Activated naive CD8-positive, alpha-beta T cell treated with anti-CD3 and anti-CD28 coated beads, Interleukin-2, amount 50 U/mL, for 24 hours (primary cell): Measurements from ENCODE around the gene ZNF570.

Source experiments
- ATAC-seq: fragments of 150-1000 bp; cut with Tn5 transposase; one replicate; pipeline ENCODE4 v1.10.0; 2021
- DNase-seq: peaks from one replicate; pipeline ENCODE4 v3.0.0; 2021
- H3K27ac Mint-ChIP-seq: one replicate; pipeline ENCODE4 v1.8.0; 2021; ENCODE audit warnings: mild to moderate bottlenecking, mixed read lengths
- H3K27me3 Mint-ChIP-seq: one replicate; pipeline ENCODE4 v1.8.0; 2021; ENCODE audit warnings: mixed read lengths
- H3K36me3 Mint-ChIP-seq: one replicate; pipeline ENCODE4 v1.8.0; 2021; ENCODE audit warnings: low read depth, mixed read lengths
- H3K4me1 Mint-ChIP-seq: one replicate; pipeline ENCODE4 v1.8.0; 2021; ENCODE audit warnings: mixed read lengths
- H3K4me3 Mint-ChIP-seq: one replicate; pipeline ENCODE4 v1.8.0; 2021; ENCODE audit warnings: mild to moderate bottlenecking, moderate library complexity, mixed read lengths
- H3K9me3 Mint-ChIP-seq: one replicate; pipeline ENCODE4 v1.8.0; 2021; ENCODE audit warnings: mixed read lengths

Gene ZNF570

DNA sequence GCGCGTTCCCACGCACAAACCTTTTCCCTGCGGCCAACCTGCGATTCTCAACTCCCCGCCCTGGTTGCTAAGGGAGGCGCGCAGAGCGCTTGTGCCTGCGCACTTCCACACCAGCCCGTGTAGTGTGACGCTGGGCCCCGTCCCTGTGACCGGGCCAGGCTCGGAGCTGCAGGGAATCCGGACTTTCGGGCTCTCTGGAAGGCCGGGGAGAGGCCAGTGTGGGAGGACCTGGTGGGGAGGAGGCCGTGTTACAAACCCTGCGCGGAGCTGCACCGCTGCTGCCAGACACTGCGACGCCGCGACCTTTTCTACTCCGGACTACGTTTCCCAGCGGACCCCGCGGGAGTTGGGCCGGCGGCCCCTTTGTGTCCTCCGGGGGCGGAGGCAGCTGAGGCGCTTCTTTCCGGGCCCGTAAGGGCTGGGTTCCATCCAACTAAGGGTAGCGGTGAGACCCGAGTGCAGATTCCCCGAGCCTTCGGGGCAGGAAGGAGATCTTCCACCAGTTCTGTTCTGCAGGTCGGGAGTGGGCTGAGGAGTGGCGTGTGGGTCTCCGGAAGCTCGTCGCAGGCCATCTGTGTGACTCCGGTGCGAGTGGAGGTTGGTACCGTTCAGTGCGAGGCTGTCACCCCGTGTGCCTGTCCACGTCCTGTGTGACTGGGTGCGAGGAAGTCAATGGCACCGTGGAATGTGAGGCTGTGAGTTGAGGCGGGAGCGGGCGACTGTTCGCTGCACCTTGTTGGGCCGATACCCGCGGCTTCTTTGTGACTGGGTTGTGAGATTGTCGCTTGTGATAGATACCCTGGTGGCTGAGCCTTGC, at the start of gene ZNF570:
Gene ZNF570, plus strand, starts transcription at position 396 of the 817 bp plus-strand sequence. CDS start 999 bp downstream, outside the sequence.
- H3K36me3 Mint-ChIP-seq, result peaks cover 36% of the 10 kb centered on the region
- peak within 1 kb of the TSS; percentile 94 for H3K27ac Mint-ChIP-seq
- peaks cover 31% of the 10 kb centered on the region for H3K4me1 Mint-ChIP-seq
- H3K27me3 Mint-ChIP-seq, result no peaks in the 10 kb centered on the region
- H3K4me3 Mint-ChIP-seq, result peak within 1 kb of the TSS; percentile 97
- ATAC-seq (peak; percentile 74), DNase-seq (peak; percentile 85)
- peaks cover 20% of the 10 kb centered on the region for H3K9me3 Mint-ChIP-seq

DNA sequence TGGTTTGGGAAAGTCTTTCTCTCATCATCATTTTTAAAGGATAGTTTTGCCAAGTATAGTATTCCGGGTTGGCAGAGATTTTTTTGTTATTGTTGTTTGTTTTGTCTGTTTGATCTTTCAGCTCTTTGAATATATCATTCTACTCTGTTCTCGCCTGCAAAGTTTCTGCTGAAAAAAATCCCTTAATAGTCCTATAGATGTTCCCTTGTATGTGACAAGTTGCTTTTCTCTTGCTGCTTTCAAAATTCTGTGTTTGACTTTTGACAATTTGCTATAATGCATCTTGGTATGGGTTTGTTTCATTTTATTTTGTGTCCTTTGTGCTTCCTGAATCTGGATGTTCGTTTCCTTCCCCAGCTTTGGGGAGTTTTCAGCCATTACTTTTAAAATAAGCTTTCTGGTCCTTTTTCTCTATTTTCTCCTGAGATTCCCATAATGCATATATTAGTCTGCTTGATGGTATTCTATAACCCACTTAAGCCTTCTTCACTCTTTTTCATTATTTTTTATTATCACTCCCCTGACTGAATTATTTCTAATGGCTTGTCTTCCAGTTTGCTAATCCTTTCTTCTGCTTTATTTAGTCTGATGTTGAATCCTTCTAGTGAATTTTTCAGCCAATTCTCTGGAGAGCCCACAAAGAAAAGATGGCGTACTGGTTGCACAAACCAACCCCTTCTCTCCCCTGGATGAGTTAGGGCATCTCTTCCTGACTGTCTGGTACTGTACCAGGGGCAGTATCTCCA, 16.5 kb upstream of the ZNF570 start:
- no peaks in the 10 kb centered on the region for H3K27me3 Mint-ChIP-seq
- H3K9me3 Mint-ChIP-seq, result peaks cover 85% of the 10 kb centered on the region
- H3K27ac Mint-ChIP-seq, result no peak overlapping the region
- H3K4me1 Mint-ChIP-seq, result no peaks in the 10 kb centered on the region
- DNase-seq, result no peak
- ATAC-seq, result no peak
- no peak overlapping the region for H3K4me3 Mint-ChIP-seq
- peaks cover 77% of the 10 kb centered on the region for H3K36me3 Mint-ChIP-seq

DNA sequence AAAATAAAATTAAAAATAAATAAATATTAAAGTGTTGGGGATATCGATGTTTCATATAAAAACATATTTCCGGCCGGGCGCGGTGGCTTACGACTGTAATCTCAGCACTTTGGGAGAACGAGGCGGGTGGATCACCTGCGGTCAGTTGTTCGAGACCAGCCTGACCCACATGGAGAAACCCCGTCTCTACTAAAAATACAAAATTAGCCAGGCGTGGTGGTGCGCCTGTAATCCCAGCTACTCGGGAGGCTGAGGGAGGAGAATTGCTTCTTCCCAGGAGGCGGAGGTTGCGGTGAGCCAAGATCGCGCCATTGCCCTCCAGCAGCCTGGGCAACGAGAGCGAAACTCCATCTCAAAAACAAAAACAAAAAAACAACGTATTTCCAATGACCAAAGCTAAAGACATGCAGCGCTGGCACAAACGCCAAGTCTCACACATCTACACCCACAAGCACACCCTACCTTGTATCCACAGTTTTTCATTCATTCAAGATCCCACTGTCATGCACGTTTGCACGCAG, 2.8 kb upstream of the ZNF570 start:
- peaks cover 31% of the 10 kb centered on the region for H3K4me1 Mint-ChIP-seq
- H3K36me3 Mint-ChIP-seq, result peaks cover 36% of the 10 kb centered on the region
- no peaks in the 10 kb centered on the region for H3K27me3 Mint-ChIP-seq
- peak overlapping the region; percentile 94 for H3K27ac Mint-ChIP-seq
- DNase-seq, result no peak
- peaks cover 20% of the 10 kb centered on the region for H3K9me3 Mint-ChIP-seq
- ATAC-seq, result no peak
- peak overlapping the region; percentile 97 for H3K4me3 Mint-ChIP-seq

DNA sequence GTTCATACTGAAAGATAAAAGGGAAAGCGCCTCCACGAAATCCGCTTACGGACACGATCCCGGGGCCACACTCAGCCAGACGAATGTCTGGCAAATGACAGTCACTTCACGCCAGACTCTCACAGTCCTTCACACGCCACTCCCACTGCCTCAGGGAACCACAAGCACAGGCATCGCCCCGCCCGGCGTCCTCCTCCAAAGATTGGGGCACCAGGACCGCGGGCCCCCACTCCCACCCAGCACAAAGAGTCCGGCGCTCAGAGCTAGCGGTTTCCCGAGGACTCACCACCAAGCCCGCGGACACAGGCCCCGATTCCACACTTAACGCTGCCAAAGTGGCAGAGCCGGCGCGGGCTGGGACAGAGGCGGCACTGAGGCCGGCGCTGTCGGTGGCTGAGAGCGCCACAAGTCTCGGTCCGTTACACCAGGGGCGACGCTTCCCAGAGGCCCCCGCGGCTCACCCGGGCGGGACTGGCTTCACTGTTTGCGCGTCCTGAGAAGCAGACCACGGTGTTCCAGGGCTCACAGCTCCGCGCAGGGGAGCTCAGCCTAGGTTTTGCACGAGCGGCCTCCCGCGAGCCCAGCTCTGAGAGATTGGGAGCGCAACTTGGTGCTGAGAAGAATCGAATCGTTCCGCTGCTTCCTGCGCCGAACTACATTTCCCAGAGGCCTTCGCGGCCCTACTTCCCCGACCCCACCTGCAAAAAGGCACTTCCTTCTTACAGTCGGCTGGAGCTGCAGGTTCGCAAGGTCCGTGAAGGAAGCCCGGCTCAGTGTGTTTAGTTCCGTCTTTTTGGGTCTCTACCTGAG, 2.2 kb upstream of the ZNF570 start, which contains the start of gene ZNF569:
Gene ZNF569, minus strand, starts transcription at position 647 of the 810 bp plus-strand sequence. CDS start 22,523 bp downstream, outside the sequence.
- Mint-ChIP-seq H3K36me3 (peaks cover 36% of the 10 kb centered on the region), H3K9me3 (peaks cover 20% of the 10 kb centered on the region), H3K4me1 (peaks cover 31% of the 10 kb centered on the region), H3K27me3 (no peaks in the 10 kb centered on the region), H3K4me3 (peak within 1 kb of the TSS; percentile 97), H3K27ac (peak within 1 kb of the TSS; percentile 94)
- ATAC-seq (peak; percentile 78), DNase-seq (peak; percentile 85)

DNA sequence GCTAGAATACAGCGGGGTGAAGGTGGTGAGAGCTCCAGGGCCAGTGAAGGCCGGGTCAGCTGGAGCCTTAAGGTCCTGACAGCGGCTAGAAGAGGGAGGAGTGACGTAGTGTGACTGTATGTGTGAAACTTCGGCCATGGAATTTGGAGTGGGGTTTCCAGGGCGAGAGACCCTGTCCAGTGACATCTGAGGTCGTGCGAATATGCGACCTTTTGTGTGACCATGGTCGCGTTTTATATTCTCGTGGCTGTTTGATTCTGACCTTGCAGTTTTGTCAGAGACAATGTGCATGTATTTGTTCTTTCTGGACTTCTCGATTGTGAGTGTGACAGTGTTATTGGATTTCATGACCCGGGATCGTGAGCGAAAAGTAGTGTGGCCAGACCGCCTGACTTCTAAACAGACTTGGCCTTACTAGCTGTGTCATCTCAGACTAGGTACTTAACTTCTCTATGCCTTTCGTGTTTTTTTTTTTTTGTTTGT, 1.5 kb upstream of the ZNF570 start:
- Mint-ChIP-seq H3K4me3 (peak overlapping the region; percentile 97), H3K27ac (peak overlapping the region; percentile 94), H3K27me3 (no peaks in the 10 kb centered on the region), H3K4me1 (peaks cover 31% of the 10 kb centered on the region), H3K9me3 (peaks cover 20% of the 10 kb centered on the region), H3K36me3 (peaks cover 36% of the 10 kb centered on the region)
- ATAC-seq (no peak), DNase-seq (no peak)

DNA sequence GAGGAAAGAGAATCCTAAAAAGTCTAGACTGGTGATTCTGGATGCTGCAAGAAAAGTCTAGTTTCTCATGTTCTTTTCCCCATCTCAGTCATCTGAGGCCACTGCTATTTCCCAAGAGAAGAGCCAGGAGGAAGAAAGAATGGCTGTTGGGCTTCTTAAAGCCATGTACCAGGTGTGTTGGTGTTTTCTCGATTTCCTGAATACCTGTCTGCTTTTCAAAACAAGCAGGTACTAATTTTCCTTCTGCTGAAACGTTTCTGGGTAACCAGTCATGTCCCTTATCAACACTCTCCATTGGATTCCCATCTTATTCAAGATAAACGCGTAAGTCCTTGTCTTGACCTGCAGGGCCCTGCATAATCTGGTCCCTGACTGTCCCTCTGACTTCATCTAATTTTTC, 1.1 kb downstream of the ZNF570 start:
- Mint-ChIP-seq H3K36me3 (peaks cover 31% of the 10 kb centered on the region), H3K27me3 (no peaks in the 10 kb centered on the region), H3K9me3 (peaks cover 16% of the 10 kb centered on the region), H3K4me3 (peak overlapping the region; percentile 97), H3K4me1 (peaks cover 31% of the 10 kb centered on the region), H3K27ac (no peak overlapping the region)
- ATAC-seq (no peak), DNase-seq (no peak)

DNA sequence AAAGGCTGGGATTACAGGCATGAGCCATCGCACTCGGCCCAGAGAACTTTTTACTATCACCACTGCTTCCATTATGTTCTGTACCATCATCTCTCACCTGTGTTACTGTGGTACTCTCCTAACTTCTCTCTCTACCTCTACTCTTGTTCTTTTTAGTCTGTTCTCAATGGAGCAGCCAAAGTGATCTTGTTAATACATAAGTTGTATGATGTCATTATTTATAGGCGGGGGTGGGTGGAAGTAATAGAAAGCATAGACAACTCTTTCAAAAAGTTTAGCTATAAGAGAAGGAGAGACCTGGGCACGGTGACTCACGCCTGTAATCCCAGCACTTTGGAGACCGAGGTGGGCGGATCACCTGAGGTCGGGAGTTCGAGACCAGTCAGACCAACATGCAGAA, 3.0 kb downstream of the ZNF570 start:
- no peak for ATAC-seq
- H3K36me3 Mint-ChIP-seq, result peaks cover 44% of the 10 kb centered on the region
- no peak overlapping the region for H3K27ac Mint-ChIP-seq
- H3K9me3 Mint-ChIP-seq, result peaks cover 30% of the 10 kb centered on the region
- H3K4me1 Mint-ChIP-seq, result peaks cover 25% of the 10 kb centered on the region
- no peak overlapping the region for H3K4me3 Mint-ChIP-seq
- no peaks in the 10 kb centered on the region for H3K27me3 Mint-ChIP-seq
- no peak for DNase-seq

DNA sequence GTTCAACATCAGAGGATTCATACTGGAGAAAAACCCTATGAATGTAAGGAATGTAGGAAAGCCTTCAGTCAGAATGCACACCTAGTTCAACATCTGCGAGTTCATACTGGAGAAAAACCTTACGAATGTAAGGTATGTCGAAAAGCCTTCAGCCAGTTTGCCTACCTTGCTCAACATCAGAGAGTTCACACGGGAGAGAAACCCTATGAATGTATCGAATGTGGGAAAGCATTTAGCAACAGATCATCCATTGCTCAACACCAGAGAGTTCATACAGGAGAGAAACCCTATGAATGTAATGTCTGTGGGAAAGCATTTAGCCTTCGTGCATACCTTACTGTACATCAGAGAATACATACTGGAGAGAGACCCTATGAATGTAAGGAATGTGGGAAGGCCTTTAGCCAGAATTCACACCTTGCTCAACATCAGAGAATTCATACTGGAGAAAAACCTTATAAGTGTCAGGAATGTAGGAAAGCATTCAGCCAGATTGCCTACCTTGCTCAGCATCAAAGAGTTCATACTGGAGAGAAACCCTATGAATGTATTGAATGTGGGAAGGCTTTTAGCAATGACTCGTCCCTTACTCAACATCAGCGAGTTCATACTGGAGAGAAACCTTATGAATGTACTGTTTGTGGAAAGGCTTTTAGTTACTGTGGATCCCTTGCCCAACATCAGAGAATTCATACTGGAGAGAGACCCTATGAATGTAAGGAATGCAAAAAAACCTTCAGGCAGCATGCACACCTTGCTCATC, 15.4 kb downstream of the ZNF570 start:
- DNase-seq (no peak), ATAC-seq (no peak)
- no peaks in the 10 kb centered on the region for H3K4me1 Mint-ChIP-seq
- peaks cover 78% of the 10 kb centered on the region for H3K36me3 Mint-ChIP-seq
- no peak overlapping the region for H3K4me3 Mint-ChIP-seq
- no peaks in the 10 kb centered on the region for H3K27me3 Mint-ChIP-seq
- H3K9me3 Mint-ChIP-seq, result peaks cover 62% of the 10 kb centered on the region
- H3K27ac Mint-ChIP-seq, result no peak overlapping the region

DNA sequence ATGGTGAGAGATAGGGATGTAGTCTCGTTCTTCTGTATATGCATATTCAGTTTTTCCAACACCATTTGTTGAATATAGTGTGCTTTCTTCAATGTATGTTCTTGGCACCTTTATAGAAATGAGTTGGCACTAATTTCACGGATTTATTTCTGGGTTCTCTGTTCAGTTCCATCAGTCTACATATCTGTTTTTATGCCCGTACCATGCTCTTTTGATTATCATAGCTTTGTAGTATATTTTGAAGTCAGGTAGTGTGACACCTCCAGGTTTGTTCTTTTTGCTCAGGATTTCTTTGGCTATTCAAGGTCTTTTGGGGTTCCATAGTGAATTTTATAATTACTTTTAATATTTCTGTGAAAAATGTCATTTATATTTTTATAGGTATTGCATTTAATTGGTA, 23.1 kb downstream of the ZNF570 start:
- DNase-seq (no peak), ATAC-seq (no peak)
- no peaks in the 10 kb centered on the region for H3K27me3 Mint-ChIP-seq
- no peaks in the 10 kb centered on the region for H3K4me1 Mint-ChIP-seq
- H3K27ac Mint-ChIP-seq, result no peak overlapping the region
- peaks cover 66% of the 10 kb centered on the region for H3K9me3 Mint-ChIP-seq
- no peak overlapping the region for H3K4me3 Mint-ChIP-seq
- H3K36me3 Mint-ChIP-seq, result peaks cover 34% of the 10 kb centered on the region

DNA sequence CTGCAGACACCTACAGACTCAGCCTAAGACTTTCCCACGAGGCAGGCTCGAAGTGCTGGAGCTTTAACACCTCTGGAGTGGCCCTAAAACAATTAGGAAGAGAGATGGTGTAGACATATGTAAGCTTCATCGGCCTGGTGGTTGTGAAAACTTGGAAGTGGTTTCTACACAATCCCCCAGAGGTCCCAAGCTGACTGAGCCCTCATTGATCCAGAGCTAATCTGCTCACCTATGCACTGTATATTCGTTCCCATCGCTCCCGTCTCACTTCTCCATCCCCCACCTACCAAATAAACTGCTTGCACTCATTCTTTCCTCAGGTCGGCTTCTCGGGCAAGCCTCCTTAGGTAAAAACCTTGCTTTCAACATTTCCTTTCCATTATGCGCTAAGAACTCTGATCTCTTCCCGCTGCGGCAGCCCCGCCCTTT, 36.8 kb downstream of the ZNF570 start:
- H3K4me3 Mint-ChIP-seq, result no peak overlapping the region
- DNase-seq, result no peak

DNA sequence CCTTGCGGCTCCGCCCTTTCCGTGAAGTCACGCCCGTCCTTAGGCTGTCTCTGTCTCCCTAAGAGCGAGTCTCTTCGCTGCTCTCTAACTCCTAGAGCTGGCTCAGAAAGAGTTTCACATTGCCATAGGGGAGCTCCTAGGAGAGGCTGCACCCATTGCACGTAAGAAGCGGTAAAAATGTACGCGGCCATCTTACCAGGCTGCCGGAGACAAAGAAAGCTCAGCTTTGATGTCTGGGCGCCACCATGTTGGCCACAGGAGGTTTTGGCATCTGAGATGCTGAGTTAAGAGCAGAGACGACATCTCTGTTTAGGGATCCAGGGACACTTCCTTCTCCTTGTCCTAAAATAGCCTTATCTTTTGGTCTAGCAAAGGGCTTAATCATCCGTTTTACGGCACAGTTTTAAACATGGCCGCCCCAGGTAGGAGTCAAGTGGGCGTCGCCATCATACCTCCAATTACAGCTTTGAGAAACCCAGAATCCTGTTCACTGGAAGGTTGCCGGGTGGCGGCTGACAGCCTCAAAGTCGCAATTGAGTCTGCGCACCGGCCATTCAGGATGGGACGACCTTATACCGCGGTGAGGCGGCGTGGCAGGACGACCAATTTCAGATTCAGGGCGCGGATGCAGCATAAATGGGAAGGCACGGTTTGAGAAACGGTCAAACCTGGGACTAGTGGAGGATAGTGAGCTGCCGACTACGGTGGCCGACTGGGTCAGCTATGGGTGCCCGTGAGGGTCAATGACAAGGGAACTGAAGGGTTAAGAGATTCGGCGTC, 37.4 kb downstream of the ZNF570 start, which contains the start of gene ZNF793:
Gene ZNF793, plus strand, starts transcription at position 553 of the 780 bp plus-strand sequence. CDS start 16,501 bp downstream, outside the sequence.
- Mint-ChIP-seq H3K27me3 (no peaks in the 10 kb centered on the region), H3K27ac (no peak within 1 kb of the TSS), H3K4me3 (no peak within 1 kb of the TSS), H3K36me3 (peaks cover 32% of the 10 kb centered on the region), H3K4me1 (peaks cover 1% of the 10 kb centered on the region), H3K9me3 (peaks cover 31% of the 10 kb centered on the region)
- ATAC-seq (peak; percentile 79), DNase-seq (peak; percentile 70)

More for the DNA sequence above, 36.8 kb downstream of the ZNF570 start:
- Mint-ChIP-seq H3K27ac (no peak overlapping the region), H3K36me3 (peaks cover 28% of the 10 kb centered on the region), H3K27me3 (no peaks in the 10 kb centered on the region), H3K4me1 (peaks cover 1% of the 10 kb centered on the region), H3K9me3 (peaks cover 34% of the 10 kb centered on the region)
- ATAC-seq, result peak; percentile 16

DNA sequence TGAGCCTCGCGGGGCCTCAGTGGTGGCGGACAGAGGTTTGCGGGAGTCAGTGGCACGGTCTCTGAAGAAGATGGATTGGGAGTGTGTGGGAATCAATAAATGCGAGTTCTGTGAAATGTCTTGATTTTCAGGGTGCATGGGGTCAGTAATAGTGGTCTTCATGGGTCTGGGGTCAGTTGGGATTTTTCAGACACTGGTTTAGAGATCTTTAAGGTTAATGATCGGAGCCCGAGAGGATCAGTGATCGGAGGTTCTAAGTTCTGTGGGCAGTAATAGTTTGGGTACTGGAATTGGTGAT, 38.0 kb downstream of the ZNF570 start:
- Mint-ChIP-seq H3K4me3 (no peak overlapping the region), H3K4me1 (peaks cover 1% of the 10 kb centered on the region), H3K36me3 (peaks cover 33% of the 10 kb centered on the region), H3K27ac (no peak overlapping the region), H3K27me3 (no peaks in the 10 kb centered on the region), H3K9me3 (peaks cover 26% of the 10 kb centered on the region)
- ATAC-seq, result no peak
- DNase-seq, result no peak

DNA sequence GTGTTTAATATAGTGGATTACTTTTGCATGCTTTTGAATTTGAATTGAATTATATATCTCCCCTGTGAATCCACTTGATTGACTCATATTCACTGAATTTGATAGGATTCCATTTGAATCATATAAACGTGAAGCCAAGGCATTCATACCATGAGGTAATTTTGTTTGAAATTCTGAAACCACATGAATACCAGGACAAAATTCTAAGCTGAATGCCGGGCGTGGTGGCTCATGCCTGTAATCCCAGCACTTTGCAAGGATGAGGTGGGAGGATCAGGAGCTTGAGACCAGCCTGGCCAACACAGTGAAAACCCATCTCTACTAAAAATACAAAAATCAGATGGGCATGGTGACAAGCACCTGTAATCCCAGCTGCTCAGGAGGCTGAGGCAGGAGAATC, 42.0 kb downstream of the ZNF570 start:
- no peak overlapping the region for H3K27ac Mint-ChIP-seq
- peaks cover 58% of the 10 kb centered on the region for H3K36me3 Mint-ChIP-seq
- ATAC-seq, result no peak

More for the DNA sequence above, 42.0 kb downstream of the ZNF570 start:
- Mint-ChIP-seq H3K4me1 (no peaks in the 10 kb centered on the region), H3K27me3 (no peaks in the 10 kb centered on the region), H3K9me3 (peaks cover 41% of the 10 kb centered on the region), H3K4me3 (no peak overlapping the region)
- DNase-seq, result no peak
